Activated CD4-positive, alpha-beta T cell treated with anti-CD3 and anti-CD28 coated beads for 48 hours (primary cell): ENCODE data around the gene LPAR1.

ENCODE experiments used
- DNase-seq: peaks from one replicate; pipeline ENCODE4 v3.0.0-alpha.2; 2020

The LPAR1 gene

DNA sequence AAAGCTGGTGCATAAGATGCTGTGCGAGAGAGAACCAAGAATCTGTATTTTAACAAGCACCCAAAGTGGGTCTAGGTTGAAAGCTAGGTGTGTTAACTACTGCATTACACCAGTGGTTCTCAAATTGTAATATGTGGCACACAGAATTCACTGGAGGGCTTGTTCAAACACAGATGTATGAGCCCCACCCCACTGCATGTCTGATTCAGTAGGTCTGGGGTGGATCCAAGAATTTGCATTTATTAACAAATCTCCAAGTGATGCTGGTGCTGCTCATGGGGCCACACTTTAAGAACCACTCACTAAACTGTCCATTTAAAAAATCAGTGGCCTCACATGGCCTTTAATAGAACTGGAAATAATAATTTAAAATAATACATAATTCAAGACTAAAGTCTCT lies 40.4 kb downstream of the LPAR1 start:
- no peak for DNase-seq

DNA sequence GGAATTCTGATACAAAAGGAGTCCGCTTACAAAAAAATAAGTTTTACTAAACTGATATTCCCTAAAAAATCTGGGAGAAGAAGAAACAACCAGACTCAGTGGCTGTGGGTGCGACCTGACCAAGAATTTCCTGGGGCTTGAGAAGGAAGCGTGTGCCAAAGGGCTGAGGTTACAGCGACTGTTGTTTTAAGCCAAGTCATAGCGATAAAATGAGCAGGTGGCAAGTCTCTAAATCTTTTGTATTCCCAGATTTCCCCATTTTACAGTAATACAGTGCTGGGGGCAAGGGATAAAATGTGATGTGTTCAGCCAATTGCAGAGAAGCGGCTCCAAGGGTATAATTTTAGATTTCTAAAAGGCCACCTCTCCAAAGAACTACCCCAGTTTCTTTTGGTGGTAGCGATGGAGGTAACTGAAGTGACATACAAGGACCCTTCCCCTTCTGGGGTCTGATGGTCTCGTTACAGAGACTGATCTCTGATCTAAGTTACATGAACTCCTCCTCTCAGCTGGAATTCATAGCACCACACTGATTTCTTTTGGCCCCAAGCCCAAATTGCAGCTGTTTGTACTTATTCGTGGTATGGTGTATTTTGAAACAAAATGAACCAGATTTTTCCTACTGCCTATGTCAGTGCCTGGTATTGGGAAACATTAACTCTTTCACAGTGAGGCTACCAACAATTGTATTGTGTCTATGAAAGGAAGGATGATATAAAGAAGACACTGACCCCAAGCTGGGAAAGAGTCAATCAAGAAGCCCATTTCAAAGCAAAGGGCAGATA lies 41.6 kb downstream of the LPAR1 start:
- DNase-seq = no peak

DNA sequence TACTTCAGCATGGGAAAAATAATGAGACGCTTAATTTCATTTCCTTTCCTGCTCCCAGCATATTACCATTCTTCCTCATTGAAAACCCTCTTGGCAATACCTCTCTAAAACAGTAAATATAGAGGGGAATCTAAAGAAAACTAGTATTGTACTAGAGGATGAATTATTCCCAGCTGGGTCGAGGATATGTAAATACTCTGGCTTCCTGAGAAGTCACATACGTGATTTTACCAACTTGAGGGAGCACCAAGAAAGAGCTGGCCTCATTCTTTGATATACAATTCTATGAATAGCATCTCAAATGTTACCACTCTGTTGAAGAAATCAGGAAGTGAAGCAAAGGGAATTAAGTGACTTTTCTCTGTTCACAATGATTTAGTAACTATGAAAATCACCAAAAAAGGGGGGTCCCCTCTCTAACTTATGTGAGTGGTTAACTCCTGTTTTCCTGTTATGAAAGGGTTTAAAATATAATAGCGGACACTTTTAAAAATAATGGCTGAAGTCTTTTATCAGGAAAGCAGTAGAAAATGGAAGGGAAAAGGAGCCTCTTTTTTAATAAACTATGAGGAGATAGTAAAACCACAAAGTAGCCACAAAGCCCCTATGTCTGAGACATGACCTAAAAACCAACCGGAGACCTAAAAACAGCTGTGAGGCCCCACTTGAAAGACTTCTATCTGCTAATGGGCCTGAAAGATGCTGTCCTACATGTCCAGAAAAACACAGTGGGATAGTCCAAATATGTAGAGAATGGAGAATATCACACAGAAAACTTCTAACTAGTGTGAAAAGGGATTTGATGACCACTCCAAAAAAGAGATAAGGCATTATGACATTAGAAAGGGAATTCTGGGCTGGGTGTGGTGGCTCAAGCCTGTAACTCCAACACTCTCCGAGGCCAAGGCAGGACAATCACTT lies 42.6 kb downstream of the LPAR1 start:
- DNase-seq = no peak

DNA sequence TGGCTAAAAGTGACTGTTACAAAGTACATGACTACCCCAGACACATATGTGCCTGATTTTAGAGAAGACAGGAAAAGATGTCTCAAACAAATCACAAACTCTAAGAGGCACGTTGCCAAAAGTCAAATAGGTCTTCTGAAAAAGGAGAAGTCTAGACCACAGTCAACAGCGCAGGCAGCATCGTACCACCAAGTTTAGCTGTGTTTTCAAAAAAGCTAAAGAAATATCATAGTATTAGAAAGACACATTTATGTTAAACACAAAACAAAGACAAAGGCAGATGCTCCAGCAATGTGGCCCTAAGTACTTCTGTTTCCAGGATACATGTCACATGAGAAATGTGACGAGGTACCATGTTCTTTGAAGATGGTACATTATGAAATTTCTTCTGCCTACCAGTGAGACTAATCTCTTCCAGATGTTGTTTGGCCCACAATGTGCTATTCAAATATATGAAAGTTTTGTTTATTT lies 43.5 kb downstream of the LPAR1 start:
- DNase-seq = no peak

DNA sequence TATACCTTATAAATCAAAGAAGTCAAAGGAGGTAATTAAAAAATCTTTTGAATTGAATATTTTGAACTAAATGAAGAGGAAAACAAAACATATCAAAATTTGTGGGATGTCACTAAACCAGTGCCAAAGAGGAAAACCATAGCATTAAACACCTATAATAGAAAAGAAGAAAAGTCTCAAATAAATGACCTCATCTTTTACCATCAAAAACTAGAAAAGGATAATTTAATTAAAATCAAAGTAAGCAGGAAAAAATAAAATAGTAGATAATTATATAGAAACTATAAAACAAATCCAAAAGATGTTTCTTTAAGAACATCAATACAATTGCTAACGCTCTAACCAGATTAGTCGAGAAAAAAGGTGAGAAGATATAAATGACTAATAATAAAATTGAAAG lies 47.8 kb downstream of the LPAR1 start:
- DNase-seq = no peak

DNA sequence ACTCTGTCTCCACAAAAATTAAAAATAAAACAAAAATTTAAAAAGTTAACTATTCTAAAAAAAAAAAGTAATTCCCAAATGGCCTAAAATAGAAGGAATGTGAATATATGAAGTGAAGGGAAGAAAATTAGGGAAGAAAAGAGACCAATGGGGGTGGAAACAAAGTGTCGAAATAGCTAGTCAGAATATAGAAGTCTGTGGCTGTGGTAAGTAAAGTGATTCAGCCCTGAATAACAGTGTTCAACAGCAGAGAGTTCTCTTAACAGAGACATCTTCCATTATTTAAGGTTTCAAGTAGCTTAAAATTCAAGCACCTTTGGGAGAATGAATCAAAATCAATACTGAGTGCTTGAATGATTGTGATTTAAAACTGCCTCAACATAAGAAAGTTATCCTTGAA lies 51.7 kb downstream of the LPAR1 start:
- DNase-seq = no peak

DNA sequence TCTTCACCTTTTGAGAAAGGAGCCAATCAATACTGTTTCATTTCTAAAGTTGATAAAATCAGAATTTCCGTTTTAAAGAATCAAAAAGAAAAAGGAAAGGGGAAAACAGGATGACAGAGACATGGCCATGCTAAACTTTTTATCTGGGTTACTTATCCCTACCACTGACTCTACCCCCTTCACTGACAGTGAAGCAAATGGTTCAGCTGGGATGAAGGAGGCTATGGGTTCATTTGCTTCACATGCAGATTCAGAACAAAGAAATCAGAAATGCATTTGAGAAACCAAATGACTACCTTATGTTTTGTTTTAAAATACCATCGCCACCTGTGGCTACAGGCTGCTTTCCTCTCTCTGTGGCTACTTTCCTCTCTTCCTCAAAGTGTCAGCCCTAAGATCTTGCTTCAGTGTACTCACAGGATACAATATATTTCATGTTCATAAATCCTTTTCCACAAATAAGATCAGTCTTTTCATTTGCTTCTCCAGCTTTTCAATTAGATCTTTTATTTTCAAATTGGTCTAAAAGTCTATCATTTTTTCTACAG lies 53.3 kb downstream of the LPAR1 start:
- DNase-seq = no peak

DNA sequence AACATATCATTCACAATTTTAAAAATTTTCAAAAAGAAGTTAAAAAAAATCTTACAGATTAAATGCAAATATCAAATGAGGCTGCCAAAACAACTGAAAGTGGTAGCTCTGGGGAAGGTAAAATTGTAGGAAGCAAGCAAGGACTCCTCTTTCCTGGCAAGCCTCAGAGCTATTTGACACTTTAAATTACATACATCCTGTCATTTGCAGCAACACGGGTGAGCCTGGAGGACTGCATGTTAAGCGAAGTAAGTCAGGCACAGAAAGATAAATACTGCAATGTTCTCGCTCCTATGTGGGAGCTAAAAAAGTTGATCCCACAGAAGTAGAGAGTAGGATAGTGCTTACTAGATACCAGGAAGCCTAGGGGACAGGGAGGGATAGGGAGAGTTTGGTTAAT lies 58.0 kb downstream of the LPAR1 start:
- DNase-seq = no peak

DNA sequence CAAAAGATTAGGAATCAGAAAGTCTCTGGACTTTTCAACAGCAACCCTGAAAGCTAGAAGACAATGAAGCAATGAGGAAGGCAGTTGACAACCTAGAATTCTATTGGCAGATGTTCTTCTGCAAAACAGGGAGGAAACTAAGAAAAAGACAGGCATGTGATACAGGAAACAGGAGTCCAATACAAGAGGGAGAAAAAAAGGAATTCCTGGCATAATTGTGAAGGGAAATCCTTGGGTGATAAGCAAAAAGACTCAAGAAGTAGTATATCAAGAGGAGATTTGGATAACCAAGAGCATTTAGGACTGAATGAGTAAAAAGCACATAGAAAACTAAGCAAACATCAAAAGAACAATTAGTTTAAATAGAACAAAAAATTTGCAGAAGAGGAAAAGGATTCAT lies 58.6 kb downstream of the LPAR1 start:
- DNase-seq = no peak

DNA sequence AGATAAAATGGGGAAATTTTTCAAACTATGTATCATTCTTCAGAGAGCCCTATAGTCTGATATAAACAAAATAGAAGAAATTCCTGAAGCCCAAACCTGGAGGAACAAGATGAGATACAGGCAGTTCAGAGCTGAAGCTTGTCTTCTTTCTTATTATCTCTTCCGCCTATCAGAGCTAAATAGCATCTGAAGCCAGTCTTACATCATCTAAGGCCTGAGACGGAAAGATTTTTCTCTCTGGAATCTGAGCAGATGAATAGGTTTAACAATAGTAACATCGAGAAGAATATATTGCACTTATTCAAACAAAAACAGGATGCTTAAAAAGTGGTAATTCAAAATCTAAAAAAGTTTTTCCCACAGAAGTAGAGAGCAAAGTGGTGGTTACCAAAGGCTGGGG lies 59.8 kb downstream of the LPAR1 start:
- no peak for DNase-seq

DNA sequence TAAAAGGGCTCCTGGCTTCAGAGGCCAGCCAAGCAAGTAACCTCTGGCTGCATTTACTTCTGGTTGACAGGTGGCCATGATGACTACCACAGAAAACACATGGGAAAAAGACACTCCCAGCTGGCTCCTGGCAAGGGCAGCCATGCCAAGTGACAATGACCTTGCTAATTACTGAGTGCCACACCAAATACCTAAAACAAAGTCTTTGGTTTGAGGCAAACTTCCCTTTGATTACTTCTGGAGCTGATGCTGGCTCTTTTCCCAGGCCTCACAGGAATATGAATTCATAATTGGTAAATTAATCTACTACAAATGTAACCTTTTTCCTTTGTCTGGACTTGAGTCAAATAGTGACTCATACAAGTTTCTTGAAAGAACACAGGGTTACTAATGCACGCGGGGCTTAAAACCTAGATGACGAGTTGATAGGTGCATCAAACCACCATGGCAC lies 61.0 kb downstream of the LPAR1 start:
- no peak for DNase-seq

DNA sequence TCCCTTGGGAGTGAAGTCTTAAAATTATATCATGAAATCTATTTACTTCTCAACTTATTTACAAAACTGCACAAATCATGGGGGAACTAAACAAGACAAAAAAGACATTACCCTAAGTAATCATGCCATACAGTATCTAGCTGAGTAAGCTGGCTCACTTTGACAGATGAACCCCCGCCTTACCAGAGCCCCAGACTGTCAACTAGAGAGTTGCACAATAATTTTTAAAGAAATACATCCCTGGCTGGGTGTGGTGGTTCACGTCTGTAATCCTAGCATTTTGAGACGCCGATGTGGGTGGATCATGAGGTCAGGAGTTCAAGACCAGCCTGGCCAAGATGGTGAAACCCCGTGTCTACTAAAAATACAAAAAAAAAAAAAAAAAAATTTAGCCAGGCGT lies 62.3 kb downstream of the LPAR1 start:
- DNase-seq = no peak

DNA sequence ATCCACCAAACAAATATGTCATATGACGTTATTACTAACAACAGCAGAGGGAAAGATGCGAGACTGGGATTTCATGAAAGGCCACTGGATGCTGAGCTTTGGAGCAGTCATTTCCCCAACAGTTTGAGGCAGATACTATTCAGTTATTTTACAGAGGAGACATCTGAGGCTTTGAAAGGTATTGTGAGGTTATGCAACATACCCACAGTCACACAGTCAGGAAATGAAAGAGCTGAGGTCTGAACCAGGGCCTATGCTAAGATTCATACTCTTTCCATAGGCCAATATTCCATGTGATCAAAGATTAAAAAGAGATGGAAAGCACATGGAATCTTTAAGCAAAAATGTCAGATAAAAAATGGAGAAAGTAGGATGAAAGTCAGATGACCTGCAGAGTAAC lies 63.0 kb downstream of the LPAR1 start:
- DNase-seq = no peak

DNA sequence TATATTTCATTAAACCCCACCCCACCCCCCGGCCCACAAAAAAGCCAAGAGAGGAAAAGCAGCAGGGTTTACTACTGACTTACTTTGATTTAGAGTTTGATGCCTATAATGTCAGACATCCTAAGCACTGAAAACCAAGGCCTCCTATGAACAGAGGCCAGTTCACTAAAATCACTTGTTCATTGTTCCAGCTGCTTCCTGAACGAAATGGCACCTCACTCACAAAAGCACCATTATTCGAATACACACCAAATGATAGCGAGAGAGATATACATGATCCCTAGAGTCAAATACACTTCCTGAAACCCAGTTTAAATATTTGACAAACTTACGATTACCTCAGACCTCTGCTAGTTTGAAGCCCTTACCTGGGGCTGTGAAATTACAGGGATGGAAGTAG lies 66.6 kb downstream of the LPAR1 start:
- DNase-seq = no peak

DNA sequence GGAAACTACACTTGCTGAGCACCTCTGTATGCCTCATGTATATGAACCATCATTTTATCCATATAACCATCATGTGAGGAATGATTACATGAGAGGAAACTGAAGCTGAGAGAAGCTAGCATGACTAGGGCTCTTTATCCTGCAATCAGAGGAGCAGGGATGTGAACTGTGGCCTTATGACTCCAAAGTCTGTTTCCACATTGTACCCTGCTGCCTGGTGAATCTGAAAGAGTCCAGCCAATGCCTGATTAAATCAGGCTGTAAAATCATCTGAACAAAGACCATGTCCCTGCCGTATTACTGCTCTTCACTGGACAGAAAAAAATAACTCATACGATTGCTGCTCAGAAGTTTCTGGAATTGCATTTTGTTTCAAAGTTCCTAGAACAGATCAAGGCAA lies 67.0 kb downstream of the LPAR1 start:
- DNase-seq = no peak

DNA sequence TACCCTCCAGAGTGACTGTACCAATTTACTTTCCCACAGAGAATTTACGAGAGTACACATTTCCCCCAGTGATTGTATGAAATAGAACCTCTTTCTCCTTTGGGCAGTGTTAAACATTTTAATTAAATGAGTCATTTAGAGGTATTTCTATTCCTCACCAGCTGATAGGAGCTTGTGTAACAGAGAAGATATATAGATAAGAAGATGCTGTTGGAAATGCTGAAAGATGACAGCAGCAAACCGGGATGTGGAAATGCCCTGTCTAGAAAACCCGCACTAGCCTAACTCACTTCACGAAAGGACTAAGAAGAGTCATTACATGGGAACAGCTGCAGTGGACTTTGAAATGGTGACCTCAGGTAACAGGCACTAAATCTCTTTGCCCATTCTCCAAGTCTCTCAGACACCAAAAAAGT lies 68.3 kb downstream of the LPAR1 start:
- no peak for DNase-seq

DNA sequence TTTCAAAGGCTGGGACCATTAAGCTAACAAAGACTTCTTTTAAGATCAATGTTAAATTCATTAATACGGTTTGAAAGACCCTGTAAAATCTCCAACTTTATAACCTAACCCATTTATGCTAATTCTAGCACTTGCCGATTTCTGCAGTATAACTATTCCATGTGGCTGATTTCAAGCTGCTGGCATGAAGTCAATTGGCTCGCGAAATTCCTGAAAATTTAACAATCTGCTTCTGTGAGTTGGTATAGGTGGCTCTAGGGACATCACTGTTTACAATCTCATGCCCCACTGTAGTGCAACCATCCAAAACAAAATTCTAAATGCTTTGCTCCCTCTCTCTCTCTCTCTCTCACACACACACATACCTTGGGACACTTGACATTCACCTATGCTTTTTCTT lies 70.2 kb downstream of the LPAR1 start:
- DNase-seq = no peak

DNA sequence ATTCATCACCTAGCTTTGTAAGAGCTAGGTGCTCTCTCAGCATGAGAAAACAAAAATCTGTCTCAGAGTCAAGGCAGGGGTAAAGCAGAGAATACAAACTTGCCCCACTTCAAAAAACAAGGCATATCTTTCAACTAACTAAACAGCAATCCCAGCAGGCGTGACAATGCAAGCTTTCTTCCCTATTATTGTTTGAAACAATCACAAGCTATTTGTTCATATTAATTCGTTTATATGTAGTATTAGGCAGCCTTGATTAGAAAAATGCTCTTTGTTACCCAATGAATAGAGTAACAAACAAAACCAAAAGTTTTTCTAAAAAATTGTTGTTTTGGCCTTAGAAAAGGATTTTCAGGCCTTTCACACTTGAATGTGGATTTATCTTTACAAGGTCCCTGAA lies 71.1 kb downstream of the LPAR1 start:
- DNase-seq = no peak

DNA sequence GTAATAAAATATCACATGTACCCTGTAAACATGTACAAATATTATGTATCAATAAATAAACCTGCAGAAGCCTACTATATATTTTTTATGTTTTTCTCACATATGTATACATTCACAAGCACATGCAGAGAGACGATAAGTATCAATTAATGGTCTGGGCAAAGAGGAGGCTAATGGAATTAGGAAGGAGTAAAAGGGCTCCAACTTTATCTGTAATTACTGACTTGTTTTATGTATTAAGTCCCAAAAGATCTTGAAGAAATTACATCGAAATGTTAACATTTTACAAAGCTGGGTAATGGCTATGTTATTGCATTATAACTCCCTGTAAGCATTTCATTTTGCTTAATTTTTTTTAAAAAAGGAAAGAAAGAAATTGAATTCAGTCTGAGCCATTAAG lies 78.0 kb downstream of the LPAR1 start:
- no peak for DNase-seq

DNA sequence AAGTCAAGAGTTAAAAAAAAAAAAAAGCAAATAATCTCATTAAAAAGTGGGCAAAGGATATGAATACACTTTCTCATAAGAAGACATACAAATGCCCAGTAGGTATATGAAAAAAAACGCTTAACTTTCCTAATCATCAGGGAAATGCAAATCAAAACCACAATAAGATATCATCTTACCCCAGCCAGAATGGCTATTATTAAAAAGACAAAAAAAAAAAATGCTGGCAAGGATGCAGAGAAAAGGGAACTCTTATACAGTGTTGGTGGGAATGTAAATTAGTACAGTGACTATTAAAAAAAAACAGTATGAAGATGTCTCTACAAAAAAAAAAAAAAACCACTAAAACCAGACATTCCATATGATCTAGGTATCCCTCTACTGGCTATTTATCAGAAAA lies 79.4 kb downstream of the LPAR1 start:
- no peak for DNase-seq

DNA sequence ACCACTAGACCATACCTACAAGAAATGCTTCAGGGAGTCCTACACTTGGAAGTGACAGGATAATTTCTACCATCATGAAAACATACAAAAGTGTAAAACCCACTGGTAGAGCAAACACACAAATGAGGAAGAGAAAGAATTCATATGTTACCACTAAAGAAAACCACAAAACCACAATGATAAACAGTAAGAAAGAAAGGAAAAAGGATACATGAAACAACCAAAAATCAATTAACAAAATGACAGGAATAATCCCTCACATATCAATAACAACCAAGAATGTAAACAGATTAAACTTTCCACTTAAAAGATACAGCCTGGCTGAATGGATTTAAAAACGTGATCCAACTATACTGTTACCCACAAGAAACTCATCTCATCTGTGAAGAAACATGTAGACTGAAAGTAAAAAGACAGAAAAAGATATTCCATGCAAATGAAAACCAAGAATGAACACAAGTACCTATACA lies 83.4 kb downstream of the LPAR1 start:
- DNase-seq = no peak

DNA sequence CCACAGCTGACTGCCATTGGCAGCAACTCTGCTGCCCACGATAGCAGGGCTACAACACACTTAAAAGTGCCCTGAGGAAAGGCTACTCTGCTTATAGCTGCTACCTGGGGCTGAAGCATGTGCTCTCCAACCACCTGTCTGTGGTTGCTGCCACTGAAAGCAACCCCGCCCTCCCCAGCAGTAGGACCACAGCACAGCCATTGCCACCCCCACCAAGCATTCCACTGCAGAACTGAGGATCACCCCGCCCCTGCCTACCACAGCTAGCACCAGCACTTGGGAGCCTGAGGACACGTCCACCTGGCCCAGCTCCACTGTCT lies 85.8 kb downstream of the LPAR1 start:
- no peak for DNase-seq

DNA sequence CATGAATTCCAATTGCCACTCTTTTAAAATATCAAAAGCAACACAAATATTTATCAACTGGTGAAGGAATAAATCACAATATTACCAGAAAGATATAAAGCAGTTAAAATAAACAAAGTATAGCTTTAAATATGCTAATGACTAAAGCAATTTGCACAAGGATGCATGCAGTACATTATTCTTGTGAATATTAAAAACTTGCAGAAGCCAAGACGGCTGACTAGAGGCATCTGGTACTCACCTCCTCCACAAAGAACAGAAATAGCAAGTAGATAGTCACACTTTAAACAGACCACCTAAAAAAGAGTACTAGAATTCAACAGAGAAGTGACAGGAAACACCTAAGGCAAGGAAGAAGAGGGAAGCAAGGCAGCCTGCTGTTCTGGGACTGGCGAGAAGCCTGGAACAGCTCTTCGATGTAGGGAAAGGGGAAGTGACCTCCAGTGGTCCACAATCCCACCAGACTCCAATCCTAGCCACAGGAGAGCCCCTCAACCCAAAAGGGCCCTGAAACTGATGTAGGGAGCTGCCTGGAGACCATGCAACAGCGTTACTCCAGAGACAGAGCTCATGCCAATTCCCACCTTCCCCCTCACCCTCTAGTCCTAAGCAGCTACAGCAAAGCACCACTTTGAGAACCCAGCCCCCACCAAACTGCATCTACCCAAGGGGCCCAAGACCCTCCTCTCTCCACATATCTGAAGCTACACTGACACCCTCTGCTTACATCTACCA lies 86.3 kb downstream of the LPAR1 start:
- DNase-seq = no peak
